ENCODE measurements around the gene EDIL3. TPM values are rescaled to one million over a fixed set of nuclear protein-coding genes. Genes with fewer than 3 reads are reported as not detected.

EDIL3 gene
- total and polyA plus RNA-seq, 2 of the 8 experiments (the other 6 are each of a cell fraction or from before 2014, with no cell fraction given): 14.7 to 47.2 TPM

DNA sequence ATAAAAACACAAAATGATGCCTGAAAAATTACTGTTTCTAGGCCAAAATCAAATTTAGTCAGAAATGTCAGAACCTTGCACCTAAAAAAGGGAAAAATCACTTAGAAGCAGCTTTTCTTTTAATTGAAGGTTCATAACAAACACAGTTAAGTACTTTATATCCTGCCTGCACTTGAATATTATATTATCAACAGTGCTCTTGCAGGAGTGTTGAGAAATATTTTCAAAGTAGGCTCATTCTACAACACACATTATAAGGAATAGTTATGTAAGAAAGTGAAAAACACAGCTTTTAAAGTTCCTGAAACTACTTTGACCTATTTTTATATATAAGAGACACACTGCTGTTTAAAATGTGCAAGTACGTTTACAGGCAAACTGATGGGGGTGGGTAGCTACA is 8.3 kb downstream of the EDIL3 start:
- no peak overlapping the region for H2BK15ac ChIP-seq (ENCODE audit: low read length)
- no peak overlapping the region for H3K4ac ChIP-seq (replicated peaks; ENCODE audit: insufficient read length, low read depth, low read length)
- H3K14ac ChIP-seq (ENCODE audit: insufficient read length): no peak overlapping the region
- H2BK120ac ChIP-seq (replicated peaks; ENCODE audit: low read depth, low read length): no peak overlapping the region
- WGBS, 2 experiments (ENCODE audit: extremely low coverage in 1 of 2, insufficient coverage in 1 of 2, insufficient read length in 1 of 2, insufficient replicate concordance in 2 of 2, low coverage in 1 of 2, low lambda C conversion rate in 2 of 2, missing lambda C conversion rate in 1 of 2): 93% methylated on average over 1 of the region's 1 CpG; no CpG with 5 or more reads in 1 of the 2 experiments
- no peak overlapping the region for H3K4me3 ChIP-seq (ENCODE audit: extremely low read depth in 1 of 4, insufficient read depth in 2 of 4, low read depth in 3 of 4, low read length in 4 of 4)
- H2AK5ac ChIP-seq (ENCODE audit: low read depth, low read length): no peak overlapping the region
- H3K56ac ChIP-seq (replicated peaks; ENCODE audit: insufficient read length, low read depth, low read length): no peak overlapping the region
- no peak for TF ChIP-seq HDAC2 (IDR thresholded peaks at IDR 0.05; ENCODE audit: borderline replicate concordance in 1 of 2, low read depth in 2 of 2, low read length in 2 of 2)
- no peak for TF ChIP-seq SUZ12 (IDR thresholded peaks at IDR 0.05; ENCODE audit: low read length)
- TF ChIP-seq TAF7 (optimal IDR thresholded peaks at IDR 0.05; ENCODE audit: borderline replicate concordance, low read depth, low read length): no peak
- TF ChIP-seq POLR2AphosphoS5 (IDR thresholded peaks at IDR 0.05; ENCODE audit: low read depth, low read length): no peak
- no peak for TF ChIP-seq TCF12 (IDR thresholded peaks at IDR 0.05; ENCODE audit: low read depth, low read length)
- no peak for TF ChIP-seq SP1 (IDR thresholded peaks at IDR 0.05; ENCODE audit: low read depth, low read length)
- no peak for TF ChIP-seq RNF2 (IDR thresholded peaks at IDR 0.05; ENCODE audit: borderline replicate concordance, low read depth, low read length, missing control alignments, poor library complexity, severe bottlenecking)
- H3K4me1 ChIP-seq (replicated peaks in 1 of 4; ENCODE audit: control insufficient read depth in 3 of 4, insufficient read depth in 4 of 4, low read length in 3 of 4): no peaks in the 10 kb centered on the region
- no peak overlapping the region for H3K4me2 ChIP-seq (ENCODE audit: insufficient read depth in 1 of 2, low read depth in 2 of 2, low read length in 2 of 2)
- no peak overlapping the region for H3K27ac ChIP-seq (ENCODE audit: low read depth, low read length)
- no peak overlapping the region for H4K91ac ChIP-seq (replicated peaks; ENCODE audit: insufficient read length, low read length)
- no peaks in the 10 kb centered on the region for H3K36me3 ChIP-seq (ENCODE audit: control insufficient read depth in 2 of 4, insufficient read depth in 4 of 4, low read length in 3 of 4)
- H2BK5ac ChIP-seq (ENCODE audit: low read depth, low read length): no peak overlapping the region
- H2BK20ac ChIP-seq (ENCODE audit: low read length): no peak overlapping the region
- no peak overlapping the region for H3K23ac ChIP-seq (ENCODE audit: insufficient read length)
- H4K20me1 ChIP-seq (replicated peaks in 1 of 2; ENCODE audit: control insufficient read depth in 1 of 2, insufficient read depth in 2 of 2, low read length in 2 of 2): no peaks in the 10 kb centered on the region
- H3K18ac ChIP-seq (ENCODE audit: extremely low read depth, low read length): no peak overlapping the region
- FAIRE-seq (no peak), DNase-seq (ENCODE audit: low read depth in 1 of 2, low spot score in 2 of 2) (no peak)
- H4K5ac ChIP-seq (ENCODE audit: insufficient read length, low read depth, low read length): no peak overlapping the region
- H3K27me3 ChIP-seq (replicated peaks in 1 of 4; ENCODE audit: control insufficient read depth in 3 of 4, extremely low read depth in 1 of 4, insufficient read depth in 3 of 4, low read length in 3 of 4): no peaks in the 10 kb centered on the region
- CTCF ChIA-PET (ENCODE audit: partially characterized antibody): interaction anchor here (1.1 kb wide), 1 partner anchor 21 kb away, joined by 3 read pairs; no protein-coding TSS in a partner anchor
- no peaks in the 10 kb centered on the region for H3K23me2 ChIP-seq (ENCODE audit: low read depth, low read length)
- no peaks in the 10 kb centered on the region for H3K9me3 ChIP-seq (ENCODE audit: insufficient read depth in 2 of 2, low read depth in 1 of 2, low read length in 1 of 2)
- POLR2A ChIA-PET (ENCODE audit: partially characterized antibody): no interaction called here
- no peak overlapping the region for H4K8ac ChIP-seq (ENCODE audit: extremely low read depth, insufficient read depth, low read length)
- H2BK12ac ChIP-seq (ENCODE audit: low read depth, low read length): no peak overlapping the region
- no peaks in the 10 kb centered on the region for H3K79me1 ChIP-seq (ENCODE audit: low read depth, low read length)
- peaks cover 0 to 67% of the 10 kb centered on the region in 2 experiments; a peak in 2 of 4 replicates for H3K79me2 ChIP-seq (ENCODE audit: control insufficient read depth in 1 of 2, insufficient read depth in 2 of 2, low read length in 2 of 2)
- H2AFZ ChIP-seq (ENCODE audit: low read length): no peak overlapping the region
- H3K9ac ChIP-seq (replicated peaks in 1 of 4; ENCODE audit: extremely low read depth in 1 of 4, low read depth in 3 of 4, low read length in 3 of 4): no peak overlapping the region

All from H1 (cell line).